Head of caudate nucleus (tissue), 42 donors: ENCODE results near the gene NCBP1.
"Not testable (repeated sequence)": the region's sequence is repeated elsewhere in the genome, so short reads cannot be mapped to it uniquely, and the experiment has no call there.

ENCODE experiments used
- DNase-seq, 42 donors: peaks; one replicate each; pipeline versions ENCODE4 v3.0.0 to v3.0.0-alpha.2; 2020 to 2021; ENCODE audit warnings: mixed read lengths in 7 of 42
- intact Hi-C: fragments of 100-400 bp; cut with DNase I; formaldehyde crosslinking; loops from one replicate; pipeline ENCODE4 v1.15.0; 2022

NCBP1 gene

GRCh38 chr9:97617939-97618416 is 15.6 kb upstream of the NCBP1 start:
- intact Hi-C loops: loop anchor here (5.0 to 10.0 kb wide), 2 partner anchors 151 to 203 kb away; partner anchors contain the start of gene TDRD7
- no peak for DNase-seq

GRCh38 chr9:97620063-97620462 is 13.6 kb upstream of the NCBP1 start:
- intact Hi-C loops, DNase-seq: not testable (repeated sequence)

GRCh38 chr9:97622483-97622882 is 11.1 kb upstream of the NCBP1 start:
- DNase-seq, intact Hi-C loops: not testable (repeated sequence)

GRCh38 chr9:97623946-97624345 is 9.7 kb upstream of the NCBP1 start:
- DNase-seq: no peak
- intact Hi-C loops: no loop called here

GRCh38 chr9:97625620-97626019 is 8.0 kb upstream of the NCBP1 start:
- DNase-seq: no peak
- intact Hi-C loops: no loop called here

GRCh38 chr9:97627624-97628023 is 6.0 kb upstream of the NCBP1 start:
- intact Hi-C loops: no loop called here
- DNase-seq: no peak

GRCh38 chr9:97628668-97629067 is 5.0 kb upstream of the NCBP1 start:
- intact Hi-C loops: no loop called here
- DNase-seq: no peak

- intact Hi-C loops: no loop called here
- no peak for DNase-seq
These were observed 4.5 kb upstream of the NCBP1 start for GRCh38 chr9:97629156-97629555.

GRCh38 chr9:97630591-97630990 is 3.0 kb upstream of the NCBP1 start:
- intact Hi-C loops: loop anchor here (10.0 kb wide), 2 partner anchors 64 to 284 kb away; partner anchors contain the start of gene XPA
- DNase-seq: no peak

- DNase-seq: peak in 36 of 42 donors; percentile 6 to 65 (median 36)
- intact Hi-C loops: loop anchor here (10.0 kb wide), 2 partner anchors 62 to 282 kb away; partner anchors contain the start of gene XPA
These were observed 1.2 kb upstream of the NCBP1 start for GRCh38 chr9:97632248-97632984.

- peak in 1 of 42 donors; percentile 4 for DNase-seq
- intact Hi-C loops: loop anchor here (10.0 kb wide), 2 partner anchors 61 to 281 kb away; partner anchors contain the start of gene XPA
These were observed 354 bp downstream of the NCBP1 start for GRCh38 chr9:97633859-97634490.

GRCh38 chr9:97635026-97635425 is 1.4 kb downstream of the NCBP1 start:
- intact Hi-C loops: loop anchor here (10.0 kb wide), 2 partner anchors 60 to 280 kb away; partner anchors contain the start of gene XPA
- DNase-seq: no peak

GRCh38 chr9:97636903-97637302 is 3.3 kb downstream of the NCBP1 start:
- intact Hi-C loops: loop anchor here (10.0 kb wide), 2 partner anchors 58 to 278 kb away; partner anchors contain the start of gene XPA
- no peak for DNase-seq

- no peak for DNase-seq
- intact Hi-C loops: loop anchor here (10.0 kb wide), 2 partner anchors 56 to 276 kb away; partner anchors contain the start of gene XPA
These were observed 5.0 kb downstream of the NCBP1 start for GRCh38 chr9:97638666-97639065.

- DNase-seq: no peak
- intact Hi-C loops: no loop called here
These were observed 6.7 kb downstream of the NCBP1 start for GRCh38 chr9:97640325-97640724.

GRCh38 chr9:97645720-97646119 is 12.1 kb downstream of the NCBP1 start:
- intact Hi-C loops: no loop called here
- DNase-seq: no peak

GRCh38 chr9:97647996-97648395 is 14.4 kb downstream of the NCBP1 start:
- intact Hi-C loops: no loop called here
- DNase-seq: no peak

GRCh38 chr9:97651646-97652045 is 18.0 kb downstream of the NCBP1 start:
- no peak for DNase-seq

GRCh38 chr9:97658707-97659106 is 25.1 kb downstream of the NCBP1 start:
- intact Hi-C loops: no loop called here
- DNase-seq: no peak

More at GRCh38 chr9:97651646-97652045, 18.0 kb downstream of the NCBP1 start:
- intact Hi-C loops: no loop called here

- no peak for DNase-seq
- intact Hi-C loops: no loop called here
These were observed 26.1 kb downstream of the NCBP1 start for GRCh38 chr9:97659771-97660170.
